ENCODE data around the gene ZNF750. TPM values are rescaled to one million over a fixed set of nuclear protein-coding genes. Genes with fewer than 3 reads are reported as not detected.

The ZNF750 gene
- polyA plus RNA-seq, 1 donor (not counting 4 experiments of a cell fraction or from before 2014, with no cell fraction given): 5.5 TPM

DNA sequence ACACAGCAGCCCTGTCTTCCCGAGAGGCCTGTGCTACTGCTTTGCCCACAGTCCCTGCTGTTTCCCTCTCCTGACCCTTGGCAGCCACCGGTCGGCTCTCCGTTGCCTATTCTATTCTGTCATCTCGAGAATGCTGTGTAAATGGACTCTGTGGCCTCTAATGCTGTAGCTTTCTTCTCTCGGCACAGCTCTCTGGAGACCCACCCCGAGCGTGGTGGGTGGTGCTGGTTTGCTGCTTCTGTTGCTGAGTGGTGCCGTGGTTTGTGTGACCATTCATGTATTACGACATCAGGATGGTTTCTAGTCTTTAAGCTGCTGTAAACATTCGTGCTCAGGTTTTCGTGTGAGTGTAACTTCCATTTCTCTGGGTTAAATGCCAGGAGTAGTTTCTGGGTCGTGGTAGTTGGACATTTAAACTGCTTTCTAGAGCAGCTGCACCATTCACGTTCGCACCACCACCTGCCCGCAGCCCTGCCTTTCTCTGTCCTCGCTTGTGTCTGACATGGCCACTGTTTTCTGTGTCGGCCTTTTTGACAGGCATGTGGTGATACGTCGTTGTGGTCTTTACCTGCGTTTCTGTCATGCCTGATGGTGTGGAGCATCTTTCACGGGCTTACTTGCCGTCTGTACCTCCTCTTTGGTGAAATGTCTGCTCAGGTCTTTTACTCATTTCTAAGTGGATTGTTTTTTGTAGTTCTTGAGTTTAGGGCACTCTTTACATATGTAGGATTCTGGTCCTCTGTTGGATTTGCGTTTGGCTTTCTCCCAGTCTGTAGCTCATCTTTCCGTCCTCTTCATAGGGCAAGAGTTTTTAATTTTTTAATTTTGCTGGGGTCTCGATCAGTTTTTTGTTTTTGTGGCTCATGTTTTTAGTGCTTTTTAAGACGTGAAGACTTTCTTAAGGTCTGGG is 47.7 kb upstream of the ZNF750 start:
- peaks cover 5 to 24% of the 10 kb centered on the region in 2 experiments for H3K36me3 ChIP-seq (ENCODE audit: control insufficient read depth in 2 of 2, extremely low read depth in 1 of 2, insufficient read depth in 2 of 2, low read length in 2 of 2)
- peaks cover 14% of the 10 kb centered on the region for H3K4me1 ChIP-seq (ENCODE audit: control insufficient read depth, extremely low read depth, insufficient read depth, low read length)
- no peak overlapping the region for H3K4me3 ChIP-seq (ENCODE audit: control insufficient read depth in 2 of 3, extremely low read depth in 1 of 3, insufficient read depth in 2 of 3, low read depth in 1 of 3, low read length in 3 of 3)
- no peaks in the 10 kb centered on the region for H4K20me1 ChIP-seq (ENCODE audit: control insufficient read depth, extremely low read depth, insufficient read depth, low read length)
- DNase-seq (ENCODE audit: low read depth, low spot score) (no peak), FAIRE-seq (no peak)
- H2AFZ ChIP-seq (ENCODE audit: control insufficient read depth, low read length): no peak overlapping the region
- no peaks in the 10 kb centered on the region for H3K27me3 ChIP-seq (ENCODE audit: control insufficient read depth, extremely low read depth, insufficient read depth, low read length)
- H3K9me3 ChIP-seq (ENCODE audit: control insufficient read depth, low read depth, low read length): no peaks in the 10 kb centered on the region
- TF ChIP-seq, protein P1, sequence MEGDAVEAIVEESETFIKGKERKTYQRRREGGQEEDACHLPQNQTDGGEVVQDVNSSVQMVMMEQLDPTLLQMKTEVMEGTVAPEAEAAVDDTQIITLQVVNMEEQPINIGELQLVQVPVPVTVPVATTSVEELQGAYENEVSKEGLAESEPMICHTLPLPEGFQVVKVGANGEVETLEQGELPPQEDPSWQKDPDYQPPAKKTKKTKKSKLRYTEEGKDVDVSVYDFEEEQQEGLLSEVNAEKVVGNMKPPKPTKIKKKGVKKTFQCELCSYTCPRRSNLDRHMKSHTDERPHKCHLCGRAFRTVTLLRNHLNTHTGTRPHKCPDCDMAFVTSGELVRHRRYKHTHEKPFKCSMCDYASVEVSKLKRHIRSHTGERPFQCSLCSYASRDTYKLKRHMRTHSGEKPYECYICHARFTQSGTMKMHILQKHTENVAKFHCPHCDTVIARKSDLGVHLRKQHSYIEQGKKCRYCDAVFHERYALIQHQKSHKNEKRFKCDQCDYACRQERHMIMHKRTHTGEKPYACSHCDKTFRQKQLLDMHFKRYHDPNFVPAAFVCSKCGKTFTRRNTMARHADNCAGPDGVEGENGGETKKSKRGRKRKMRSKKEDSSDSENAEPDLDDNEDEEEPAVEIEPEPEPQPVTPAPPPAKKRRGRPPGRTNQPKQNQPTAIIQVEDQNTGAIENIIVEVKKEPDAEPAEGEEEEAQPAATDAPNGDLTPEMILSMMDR (optimal IDR thresholded peaks at IDR 0.05 in 1 of 3, IDR thresholded peaks at IDR 0.05 in 1 of 3, conservative IDR thresholded peaks at IDR 0.05 in 1 of 3; ENCODE audit: extremely low read depth in 1 of 3, insufficient read depth in 2 of 3, low read length in 3 of 3): no peak
- TF ChIP-seq EZH2 (IDR thresholded peaks at IDR 0.05; ENCODE audit: low read length): no peak
- dilution Hi-C loops (cut with MboI; ENCODE audit: extremely low pct_ligation_motif_present, low sequenced_read_pairs): no loop called here
- H3K27ac ChIP-seq (ENCODE audit: control insufficient read depth, insufficient read depth, low read length): no peak overlapping the region
- H3K79me2 ChIP-seq (ENCODE audit: control insufficient read depth, insufficient read depth, low read length): peaks cover 6% of the 10 kb centered on the region
- H3K9ac ChIP-seq (ENCODE audit: control insufficient read depth, extremely low read depth, insufficient read depth, low read length): no peak overlapping the region
- H3K4me2 ChIP-seq (ENCODE audit: control insufficient read depth, extremely low read depth, insufficient read depth, low read depth, low read length): no peak overlapping the region
- H3K9me1 ChIP-seq (ENCODE audit: control insufficient read depth, extremely low read depth, insufficient read depth, low read length): no peaks in the 10 kb centered on the region

DNA sequence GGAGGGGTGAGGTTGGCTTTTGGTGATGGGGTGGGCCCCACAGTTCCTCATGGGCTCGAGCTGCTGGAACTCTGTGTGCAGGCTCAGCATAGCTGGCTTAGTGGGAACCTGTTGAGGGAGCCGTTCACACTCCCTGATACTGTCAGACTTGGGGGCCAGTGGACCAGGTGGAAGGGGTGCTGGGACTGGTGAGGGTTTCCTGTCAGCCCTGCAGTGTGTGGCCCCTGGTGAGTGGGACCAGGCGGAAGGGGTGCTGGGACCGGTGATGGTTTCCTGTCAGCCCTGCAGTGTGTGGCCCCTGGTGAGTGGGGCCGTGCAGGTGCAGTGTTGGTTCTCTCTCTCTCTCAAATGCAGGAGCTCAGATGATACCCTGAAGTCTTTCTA is 45.1 kb upstream of the ZNF750 start:
- no peak for FAIRE-seq
- Histone ChIP-seq H2AFZ (ENCODE audit: control insufficient read depth, low read length) (no peak overlapping the region), H3K9ac (ENCODE audit: control insufficient read depth, extremely low read depth, insufficient read depth, low read length) (no peak overlapping the region), H3K9me3 (ENCODE audit: control insufficient read depth, low read depth, low read length) (no peaks in the 10 kb centered on the region), H3K4me1 (ENCODE audit: control insufficient read depth, extremely low read depth, insufficient read depth, low read length) (peaks cover 13% of the 10 kb centered on the region), H3K9me1 (ENCODE audit: control insufficient read depth, extremely low read depth, insufficient read depth, low read length) (no peaks in the 10 kb centered on the region), H3K27me3 (ENCODE audit: control insufficient read depth, extremely low read depth, insufficient read depth, low read length) (no peaks in the 10 kb centered on the region), H3K36me3 (ENCODE audit: control insufficient read depth in 2 of 2, extremely low read depth in 1 of 2, insufficient read depth in 2 of 2, low read length in 2 of 2) (peaks cover 0 to 22% of the 10 kb centered on the region in 2 experiments), H3K4me2 (ENCODE audit: control insufficient read depth, extremely low read depth, insufficient read depth, low read depth, low read length) (no peak overlapping the region), H3K79me2 (ENCODE audit: control insufficient read depth, insufficient read depth, low read length) (peaks cover 28% of the 10 kb centered on the region), H4K20me1 (ENCODE audit: control insufficient read depth, extremely low read depth, insufficient read depth, low read length) (no peaks in the 10 kb centered on the region), H3K27ac (ENCODE audit: control insufficient read depth, insufficient read depth, low read length) (no peak overlapping the region), H3K4me3 (ENCODE audit: control insufficient read depth in 2 of 3, extremely low read depth in 1 of 3, insufficient read depth in 2 of 3, low read depth in 1 of 3, low read length in 3 of 3) (no peak overlapping the region)
- dilution Hi-C loops (cut with MboI; ENCODE audit: extremely low pct_ligation_motif_present, low sequenced_read_pairs): no loop called here
- TF ChIP-seq, protein P1 (optimal IDR thresholded peaks at IDR 0.05 in 1 of 3, IDR thresholded peaks at IDR 0.05 in 1 of 3, conservative IDR thresholded peaks at IDR 0.05 in 1 of 3; ENCODE audit: extremely low read depth in 1 of 3, insufficient read depth in 2 of 3, low read length in 3 of 3): no peak
- TF ChIP-seq EZH2 (IDR thresholded peaks at IDR 0.05; ENCODE audit: low read length): no peak
- no peak for DNase-seq (ENCODE audit: low read depth, low spot score)

Data from keratinocyte (primary cell).